ENCODE measurements around the gene KRTAP4-11. TPM values are rescaled to one million over a fixed set of nuclear protein-coding genes. Genes with fewer than 3 reads are reported as not detected.
A peak's percentile ranks its signal among the peaks of the same experiment; 100 is the strongest.
"Not testable (repeated sequence)": the region's sequence is repeated elsewhere in the genome, so short reads cannot be mapped to it uniquely, and the experiment has no call there.

KRTAP4-11 gene
- total RNA-seq, 1 experiment from 2014 or later = not detected

- no peak within 1 kb of the TSS for H2BK120ac ChIP-seq (ENCODE audit: low read depth, low read length, poor library complexity, severe bottlenecking)
- no peak within 1 kb of the TSS for H3K27ac ChIP-seq (ENCODE audit: insufficient read length, low read depth, low read length)
- peaks cover 2 to 13% of the 10 kb centered on the region in 2 experiments for H3K4me1 Mint-ChIP-seq
- H3K56ac ChIP-seq (ENCODE audit: insufficient read length, low read depth, low read length) = no peak within 1 kb of the TSS
- H2AFZ ChIP-seq (ENCODE audit: low read length) = no peak within 1 kb of the TSS
- peaks cover 0 to 4% (median 2%) of the 10 kb centered on the region in 3 experiments; a peak in 3 of 7 replicates for H3K36me3 Mint-ChIP-seq (ENCODE audit: insufficient read depth in 1 of 3, low read depth in 3 of 3)
- no peak within 1 kb of the TSS for H3K9ac ChIP-seq (ENCODE audit: extremely low read depth, insufficient read length, low read length)
- no peaks in the 10 kb centered on the region for H3K9me3 ChIP-seq (ENCODE audit: control insufficient read depth, low read depth, low read length)
- no peak within 1 kb of the TSS for H4K5ac ChIP-seq (ENCODE audit: insufficient read length, low read depth, low read length)
- H4K91ac ChIP-seq (ENCODE audit: insufficient read length, low read depth, low read length) = no peak within 1 kb of the TSS
- H3K4me2 ChIP-seq (ENCODE audit: insufficient read depth, insufficient read length, low read length) = no peak within 1 kb of the TSS
- no peak within 1 kb of the TSS for H2BK20ac ChIP-seq (ENCODE audit: low read depth, low read length, poor library complexity, severe bottlenecking)
- H4K20me1 ChIP-seq (ENCODE audit: control insufficient read depth, insufficient read depth, insufficient read length) = no peaks in the 10 kb centered on the region
- H3K4me1 ChIP-seq (ENCODE audit: insufficient read depth, low read length) = no peaks in the 10 kb centered on the region
- H3K4ac ChIP-seq (ENCODE audit: low read depth, low read length) = no peak within 1 kb of the TSS
- H3K79me2 ChIP-seq (ENCODE audit: insufficient read depth, low read length) = no peaks in the 10 kb centered on the region
- no peak within 1 kb of the TSS for H3T11ph ChIP-seq (ENCODE audit: low read length)
- H3K27ac Mint-ChIP-seq = 0 out of 7 replicates have a peak within 1 kb of the TSS, but pooled peaks of 1 of the 3 experiments have one; percentile 55
- no peak for TF ChIP-seq CTCF (conservative IDR thresholded peaks at IDR 0.05)
- H3K9me3 Mint-ChIP-seq = peaks cover 0 to 2% of the 10 kb centered on the region in 2 experiments; a peak in 1 of 5 replicates
- no peak within 1 kb of the TSS; the same call in 1 of the 2 replicates for H3K14ac ChIP-seq (ENCODE audit: insufficient read depth, low read length)
- H4K8ac ChIP-seq (replicated peaks; ENCODE audit: insufficient read length, low read depth, low read length) = no peak within 1 kb of the TSS
- H3K23ac ChIP-seq (ENCODE audit: insufficient read length, low read depth, low read length) = no peak within 1 kb of the TSS
- no peaks in the 10 kb centered on the region for H3K23me2 ChIP-seq (ENCODE audit: insufficient read length, low read depth, low read length, poor library complexity, severe bottlenecking)
- no CpG with 5 or more reads among the region's 2 CpGs for WGBS (ENCODE audit: extremely low coverage, insufficient read length, low lambda C conversion rate)
- H3K18ac ChIP-seq (ENCODE audit: insufficient read length, low read depth, low read length) = no peak within 1 kb of the TSS
- no peaks in the 10 kb centered on the region for H3K27me3 Mint-ChIP-seq (ENCODE audit: low read depth)
- H2BK15ac ChIP-seq (ENCODE audit: low read depth, low read length) = no peak within 1 kb of the TSS
- no peak within 1 kb of the TSS for H2BK5ac ChIP-seq (ENCODE audit: insufficient read length, low read length)
- no peak for DNase-seq
- H3K79me1 ChIP-seq (ENCODE audit: insufficient read depth, low read depth, low read length, poor library complexity, severe bottlenecking) = no peaks in the 10 kb centered on the region
- H3K4me3 Mint-ChIP-seq = no peak within 1 kb of the TSS
- no peak within 1 kb of the TSS for H2AK5ac ChIP-seq (ENCODE audit: insufficient read length, low read length)
- H2BK12ac ChIP-seq (ENCODE audit: insufficient read length, low read depth, low read length) = no peak within 1 kb of the TSS
- no peaks in the 10 kb centered on the region for H3K27me3 ChIP-seq (ENCODE audit: insufficient read depth, low read length)
These were observed 31.4 kb upstream of the KRTAP4-11 start, which contains the start of gene KRTAP4-5 for GRCh38 chr17:41149652-41149985. Gene KRTAP4-5, minus strand, starts transcription at chr17:41149825. Its CDS starts 58 bp downstream, at chr17:41149767.

- peaks cover 2 to 13% of the 10 kb centered on the region in 2 experiments for H3K4me1 Mint-ChIP-seq
- not testable (repeated sequence) for H3K4me1 ChIP-seq (ENCODE audit: insufficient read depth, low read length); H4K8ac ChIP-seq (replicated peaks; ENCODE audit: insufficient read length, low read depth, low read length); H2BK12ac ChIP-seq (ENCODE audit: insufficient read length, low read depth, low read length); H2BK5ac ChIP-seq (ENCODE audit: insufficient read length, low read length); H3K9me3 Mint-ChIP-seq; H3K27ac ChIP-seq (ENCODE audit: insufficient read length, low read depth, low read length); H3K27ac Mint-ChIP-seq; H2BK120ac ChIP-seq (ENCODE audit: low read depth, low read length, poor library complexity, severe bottlenecking); H2AFZ ChIP-seq (ENCODE audit: low read length); H3K36me3 Mint-ChIP-seq (ENCODE audit: insufficient read depth in 1 of 3, low read depth in 3 of 3); H2BK15ac ChIP-seq (ENCODE audit: low read depth, low read length); H3K27me3 Mint-ChIP-seq (ENCODE audit: low read depth); DNase-seq; H3K9ac ChIP-seq (ENCODE audit: extremely low read depth, insufficient read length, low read length); H3K79me2 ChIP-seq (ENCODE audit: insufficient read depth, low read length); H3K18ac ChIP-seq (ENCODE audit: insufficient read length, low read depth, low read length); H3K4me3 Mint-ChIP-seq; H3K27me3 ChIP-seq (ENCODE audit: insufficient read depth, low read length); H4K91ac ChIP-seq (ENCODE audit: insufficient read length, low read depth, low read length); H3K79me1 ChIP-seq (ENCODE audit: insufficient read depth, low read depth, low read length, poor library complexity, severe bottlenecking); H4K5ac ChIP-seq (ENCODE audit: insufficient read length, low read depth, low read length); H3K4me2 ChIP-seq (ENCODE audit: insufficient read depth, insufficient read length, low read length); H3K56ac ChIP-seq (ENCODE audit: insufficient read length, low read depth, low read length); H3K23me2 ChIP-seq (ENCODE audit: insufficient read length, low read depth, low read length, poor library complexity, severe bottlenecking); H3K9me3 ChIP-seq (ENCODE audit: control insufficient read depth, low read depth, low read length); H3K23ac ChIP-seq (ENCODE audit: insufficient read length, low read depth, low read length); H3K14ac ChIP-seq (ENCODE audit: insufficient read depth, low read length); H3K4ac ChIP-seq (ENCODE audit: low read depth, low read length); H2AK5ac ChIP-seq (ENCODE audit: insufficient read length, low read length); H3T11ph ChIP-seq (ENCODE audit: low read length); H2BK20ac ChIP-seq (ENCODE audit: low read depth, low read length, poor library complexity, severe bottlenecking); H4K20me1 ChIP-seq (ENCODE audit: control insufficient read depth, insufficient read depth, insufficient read length)
- no CpG with 5 or more reads among the region's 10 CpGs for WGBS (ENCODE audit: extremely low coverage, insufficient read length, low lambda C conversion rate)
These were observed 30.9 kb upstream of the KRTAP4-11 start for GRCh38 chr17:41148971-41149651.

Data from H9 (cell line).